Esophagus muscularis mucosa (tissue), 4 donors: ENCODE results near the gene RBMS1. TPM values are rescaled to one million over a fixed set of nuclear protein-coding genes. Genes with fewer than 3 reads are reported as not detected.

Experiments used
- DNase-seq: peaks from one replicate; pipeline ENCODE4 v3.0.0-alpha.2; 2017; ENCODE audit errors: extremely low spot score
- H3K27ac ChIP-seq, 4 donors: fragments of 200-600 bp; sonication (generic); replicated peaks in 1 of 4; 1 replicate in 3 of 4; 2 replicates in 1 of 4; pipeline ENCODE4 v1.5.1; 2016 to 2019; ENCODE audit warnings: mild to moderate bottlenecking in 1 of 4
- H3K27me3 ChIP-seq, 4 donors: fragments of 200-600 bp; sonication (generic); one replicate each; pipeline versions ENCODE4 v1.5.1 to v1.6.0; 2016 to 2019
- H3K36me3 ChIP-seq, 4 donors: fragments of 200-600 bp; sonication (generic); one replicate each; pipeline ENCODE4 v1.5.1; 2016 to 2019
- H3K4me1 ChIP-seq, 4 donors: fragments of 200-600 bp; sonication (generic); one replicate each; pipeline ENCODE4 v1.5.1; 2016 to 2019
- H3K4me3 ChIP-seq, 4 donors: fragments of 200-600 bp; sonication (generic); 1 replicate in 2 of 4; 2 replicates in 2 of 4; pipeline ENCODE4 v1.5.1; 2016 to 2019; ENCODE audit warnings: mild to moderate bottlenecking in 4 of 4, moderate library complexity in 1 of 4
- H3K9me3 ChIP-seq, 4 donors: fragments of 200-600 bp; sonication (generic); 1 replicate in 3 of 4; 2 replicates in 1 of 4; pipeline ENCODE4 v1.5.1; 2016 to 2019
- EP300 ChIP-seq: sonication (generic); formaldehyde crosslinking; IDR thresholded peaks from one replicate; pipeline ENCODE4 v1.6.1; 2017; ENCODE audit warnings: antibody characterized with exemption
- POLR2A ChIP-seq: fragments of 450-650 bp; IDR thresholded peaks from one replicate; pipeline ENCODE4 v1.6.1; 2017; ENCODE audit warnings: antibody characterized with exemption, moderate library complexity, mild to moderate bottlenecking, low read depth
- POLR2AphosphoS5 ChIP-seq, 2 donors: sonication (generic); formaldehyde crosslinking; IDR thresholded peaks; one replicate each; pipeline ENCODE4 v1.6.1; 2017; ENCODE audit warnings: antibody characterized with exemption in 2 of 2
- WGBS: methylation state at CpG from one replicate; pipeline ENCODE4 v1.1.5; 2018; 5-methylcytosine and 5-hydroxymethylcytosine counted together
- intact Hi-C: fragments of 100-400 bp; cut with DNase I; formaldehyde crosslinking; loops from one replicate; pipeline ENCODE4 v1.15.1; 2023
- total RNA-seq, 4 donors: library from RNA; depleted of rRNA; stranded (reverse); fragments of >200 nt; gene quantifications; one replicate each; pipeline versions ENCODE4 v1.1.0 to v1.2.1, GENCODE V29; 2016
- TF ChIP-seq, protein P1 (sequence below), 3 experiments: fragments of 200-600 bp in 2 of 3; fragments of 450-650 bp in 1 of 3; sonication (generic) in 2 of 3; IDR thresholded peaks; one replicate each; pipeline ENCODE4 v1.5.1; 2017 to 2019; ENCODE audit warnings: antibody characterized with exemption in 3 of 3, mild to moderate bottlenecking in 2 of 3, moderate library complexity in 1 of 3

Gene RBMS1
- total RNA-seq, 4 donors from 2014 or later = 86.8 to 116 (median 93.1) TPM

DNA sequence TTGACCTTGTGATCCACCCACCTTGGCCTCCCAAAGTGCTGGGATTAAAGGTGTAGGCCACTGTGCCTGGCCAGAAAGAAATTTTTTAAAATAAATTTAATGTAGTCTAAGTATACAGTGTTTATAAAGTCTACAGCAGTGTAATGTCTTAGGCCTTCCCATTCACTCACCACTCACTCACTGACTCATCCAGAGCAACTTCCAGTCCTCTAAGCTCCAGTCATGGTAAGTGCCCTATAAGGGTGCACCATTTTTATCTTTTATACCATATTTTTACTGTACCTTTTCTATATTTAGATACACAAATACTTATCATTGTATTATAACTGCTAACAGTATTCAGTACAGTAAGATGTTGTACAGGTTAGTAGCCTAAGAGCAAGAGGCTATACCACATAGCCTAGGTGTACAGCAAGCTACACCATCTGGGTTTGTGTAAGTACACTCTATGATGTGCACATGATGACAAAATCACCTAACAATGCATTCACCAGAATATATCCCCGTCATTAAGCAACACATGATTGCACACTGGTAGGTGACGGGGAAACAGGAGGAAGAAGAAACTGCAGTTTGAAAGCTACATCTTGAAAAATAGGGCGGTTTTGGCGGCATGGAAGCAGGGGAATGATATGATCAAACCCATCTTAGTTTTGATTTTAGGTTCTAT is 188.4 kb downstream of the RBMS1 start:
- Histone ChIP-seq H3K36me3 (peaks cover 0 to 27% (median 14%) of the 10 kb centered on the region in 4 donors), H3K4me1 (peaks cover 47 to 59% (median 50%) of the 10 kb centered on the region in 4 donors), H3K9me3 (no peaks in the 10 kb centered on the region), H3K27ac (no peak overlapping the region), H3K4me3 (no peak overlapping the region), H3K27me3 (no peaks in the 10 kb centered on the region)
- TF ChIP-seq POLR2A = no peak
- TF ChIP-seq POLR2AphosphoS5 (IDR thresholded peaks at IDR 0.05) = no peak
- TF ChIP-seq, protein P1, sequence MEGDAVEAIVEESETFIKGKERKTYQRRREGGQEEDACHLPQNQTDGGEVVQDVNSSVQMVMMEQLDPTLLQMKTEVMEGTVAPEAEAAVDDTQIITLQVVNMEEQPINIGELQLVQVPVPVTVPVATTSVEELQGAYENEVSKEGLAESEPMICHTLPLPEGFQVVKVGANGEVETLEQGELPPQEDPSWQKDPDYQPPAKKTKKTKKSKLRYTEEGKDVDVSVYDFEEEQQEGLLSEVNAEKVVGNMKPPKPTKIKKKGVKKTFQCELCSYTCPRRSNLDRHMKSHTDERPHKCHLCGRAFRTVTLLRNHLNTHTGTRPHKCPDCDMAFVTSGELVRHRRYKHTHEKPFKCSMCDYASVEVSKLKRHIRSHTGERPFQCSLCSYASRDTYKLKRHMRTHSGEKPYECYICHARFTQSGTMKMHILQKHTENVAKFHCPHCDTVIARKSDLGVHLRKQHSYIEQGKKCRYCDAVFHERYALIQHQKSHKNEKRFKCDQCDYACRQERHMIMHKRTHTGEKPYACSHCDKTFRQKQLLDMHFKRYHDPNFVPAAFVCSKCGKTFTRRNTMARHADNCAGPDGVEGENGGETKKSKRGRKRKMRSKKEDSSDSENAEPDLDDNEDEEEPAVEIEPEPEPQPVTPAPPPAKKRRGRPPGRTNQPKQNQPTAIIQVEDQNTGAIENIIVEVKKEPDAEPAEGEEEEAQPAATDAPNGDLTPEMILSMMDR (IDR thresholded peaks at IDR 0.05) = no peak
- TF ChIP-seq EP300 = no peak
- intact Hi-C loops = no loop called here
- DNase-seq = no peak
- WGBS = 91% methylated on average over 4 of the region's 4 CpGs

DNA sequence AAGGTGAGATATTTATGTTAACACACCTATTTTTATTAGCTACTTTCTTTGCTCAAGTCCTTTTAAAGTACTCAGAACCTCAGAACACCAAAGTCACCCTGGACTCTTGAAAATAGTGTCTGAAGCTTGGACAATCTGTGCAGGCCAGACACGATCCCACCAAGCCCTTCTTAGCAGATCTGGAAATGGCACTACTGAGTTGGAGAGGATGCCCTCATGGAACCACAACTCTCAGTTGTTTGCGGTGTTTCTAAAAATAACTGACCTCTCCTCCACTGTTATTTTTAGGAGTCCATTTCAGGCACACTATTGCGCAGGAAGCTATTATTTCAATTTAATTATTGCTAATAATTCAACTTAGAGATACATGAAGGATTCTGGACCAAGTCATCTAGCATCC is 190.1 kb downstream of the RBMS1 start:
- H3K9me3 ChIP-seq = no peaks in the 10 kb centered on the region
- H3K36me3 ChIP-seq = peaks cover 0 to 44% (median 30%) of the 10 kb centered on the region in 4 donors
- H3K27ac ChIP-seq = no peak overlapping the region
- TF ChIP-seq POLR2A (no peak), POLR2AphosphoS5 (IDR thresholded peaks at IDR 0.05) (no peak), EP300 (no peak)
- TF ChIP-seq, protein P1 (IDR thresholded peaks at IDR 0.05) = no peak
- WGBS = 78% methylated on average over 3 of the region's 3 CpGs
- peaks cover 34 to 43% (median 38%) of the 10 kb centered on the region in 4 donors for H3K4me1 ChIP-seq
- H3K27me3 ChIP-seq = no peaks in the 10 kb centered on the region
- H3K4me3 ChIP-seq = no peak overlapping the region
- intact Hi-C loops = no loop called here
- no peak for DNase-seq

DNA sequence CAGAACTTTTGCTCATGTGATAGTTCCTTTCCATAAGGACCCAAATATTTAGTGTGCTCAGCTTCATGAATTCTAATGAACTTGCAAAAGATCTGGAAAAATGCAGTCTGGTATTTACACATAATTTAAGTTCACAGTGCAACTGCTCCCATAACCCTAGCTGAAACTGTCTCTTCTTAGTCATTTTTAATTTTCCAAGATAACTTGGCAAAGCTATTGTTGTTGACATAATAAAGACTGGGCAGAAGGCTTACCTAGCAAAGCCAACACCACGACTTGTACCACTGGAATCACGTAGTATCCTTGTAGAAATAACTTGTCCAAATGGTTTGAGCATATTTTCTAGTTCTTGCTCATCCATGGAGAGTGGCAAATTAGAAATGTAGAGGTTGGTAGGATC is 190.5 kb downstream of the RBMS1 start:
- DNase-seq = no peak
- TF ChIP-seq POLR2AphosphoS5 (IDR thresholded peaks at IDR 0.05) (no peak), POLR2A (no peak), EP300 (no peak)
- TF ChIP-seq, protein P1 (IDR thresholded peaks at IDR 0.05) = no peak
- H3K27me3 ChIP-seq = no peaks in the 10 kb centered on the region
- intact Hi-C loops = no loop called here
- peaks cover 32 to 39% (median 35%) of the 10 kb centered on the region in 4 donors for H3K4me1 ChIP-seq
- H3K4me3 ChIP-seq = no peak overlapping the region
- no peak overlapping the region for H3K27ac ChIP-seq
- peaks cover 0 to 47% (median 35%) of the 10 kb centered on the region in 4 donors for H3K36me3 ChIP-seq
- H3K9me3 ChIP-seq = no peaks in the 10 kb centered on the region
- whole genome bisulfite sequencing = 28% methylated on average over 2 of the region's 2 CpGs

DNA sequence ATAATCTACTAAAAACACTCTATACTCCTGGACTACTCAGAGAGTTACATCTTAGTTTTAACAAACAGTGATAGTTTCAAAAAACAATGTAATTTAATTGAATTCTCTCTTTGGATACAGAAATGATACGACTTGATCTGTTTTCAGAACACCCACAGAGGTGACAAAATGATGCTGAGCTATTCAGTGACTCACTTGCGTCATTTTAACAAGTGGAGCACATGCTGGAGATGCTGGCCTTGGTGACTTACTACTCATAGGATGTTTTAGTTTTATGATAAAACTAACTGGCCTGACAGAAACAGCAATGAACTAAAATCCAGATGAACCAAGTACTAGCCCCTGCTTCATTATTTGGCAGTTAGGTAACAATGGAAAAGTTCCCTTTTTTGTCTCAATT is 192.2 kb downstream of the RBMS1 start:
- Histone ChIP-seq H3K4me3 (no peak overlapping the region), H3K27me3 (no peaks in the 10 kb centered on the region), H3K9me3 (no peaks in the 10 kb centered on the region), H3K27ac (no peak overlapping the region), H3K36me3 (peaks cover 6 to 57% (median 49%) of the 10 kb centered on the region in 4 donors), H3K4me1 (peaks cover 19 to 25% (median 22%) of the 10 kb centered on the region in 4 donors)
- TF ChIP-seq EP300 = no peak
- no peak for TF ChIP-seq POLR2A
- TF ChIP-seq POLR2AphosphoS5 (IDR thresholded peaks at IDR 0.05) = no peak
- TF ChIP-seq, protein P1 (IDR thresholded peaks at IDR 0.05) = no peak
- DNase-seq = no peak
- intact Hi-C loops = no loop called here
- WGBS = 89% methylated on average over 2 of the region's 2 CpGs

DNA sequence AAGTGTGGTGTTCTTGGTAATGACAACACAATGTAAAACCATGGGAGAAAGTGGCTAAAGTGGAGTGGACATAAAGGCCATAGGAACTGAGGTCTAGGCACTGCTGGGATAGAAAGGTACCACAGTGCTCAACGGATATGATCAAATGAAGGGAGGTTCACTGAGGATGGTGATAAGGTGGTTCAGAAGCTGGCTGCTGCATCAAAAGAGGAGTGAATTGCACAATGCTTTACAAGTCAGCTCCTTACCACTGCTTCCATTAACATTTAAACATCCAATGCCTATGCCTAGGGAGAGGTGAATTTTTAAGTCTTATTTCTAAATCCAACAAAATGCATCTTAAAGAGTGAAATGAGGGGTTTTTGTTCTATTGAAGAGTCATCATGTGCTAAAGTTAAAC is 193.4 kb downstream of the RBMS1 start:
- no peaks in the 10 kb centered on the region for H3K9me3 ChIP-seq
- no peaks in the 10 kb centered on the region for H3K27me3 ChIP-seq
- DNase-seq = no peak
- WGBS = 94% methylated on average over 1 of the region's 1 CpG
- H3K4me3 ChIP-seq = no peak overlapping the region
- H3K27ac ChIP-seq = no peak overlapping the region
- peaks cover 20 to 33% (median 29%) of the 10 kb centered on the region in 4 donors for H3K4me1 ChIP-seq
- H3K36me3 ChIP-seq = peaks cover 10 to 59% (median 50%) of the 10 kb centered on the region in 4 donors
- TF ChIP-seq POLR2AphosphoS5 (IDR thresholded peaks at IDR 0.05) = no peak
- no peak for TF ChIP-seq EP300
- no peak for TF ChIP-seq POLR2A
- TF ChIP-seq, protein P1 (IDR thresholded peaks at IDR 0.05) = no peak
- intact Hi-C loops = no loop called here
